Measurements from ENCODE around the gene ZSWIM8. TPM values are rescaled to one million over a fixed set of nuclear protein-coding genes. Genes with fewer than 3 reads are reported as not detected.
"Not testable (repeated sequence)": the region's sequence is repeated elsewhere in the genome, so short reads cannot be mapped to it uniquely, and the experiment has no call there.

Gene ZSWIM8
- polyA plus RNA-seq, 3 donors, result 7.8 to 150 (median 19.2) TPM

GRCh38 chr10:73828161-73828560 lies 42.8 kb downstream of the ZSWIM8 start:
- WGBS (ENCODE audit: insufficient coverage), result no CpG with 5 or more reads among the region's 6 CpGs
- Histone ChIP-seq H3K4me1 (ENCODE audit: control insufficient read depth in 1 of 2, insufficient read depth in 2 of 2, low read length in 2 of 2) (no peaks in the 10 kb centered on the region), H3K79me2 (ENCODE audit: insufficient read depth, low read length) (no peaks in the 10 kb centered on the region), H3K27me3 (ENCODE audit: control insufficient read depth in 2 of 2, insufficient read depth in 2 of 2, low read length in 2 of 2) (no peaks in the 10 kb centered on the region), H2AFZ (ENCODE audit: insufficient read depth, low read depth, low read length, poor library complexity, severe bottlenecking) (no peak overlapping the region), H4K20me1 (ENCODE audit: insufficient read depth, low read length) (no peaks in the 10 kb centered on the region), H3K27ac (ENCODE audit: low read depth in 1 of 2, low read length in 2 of 2) (peak overlapping the region in 1 of 2 donors; percentile 3), H3K9ac (ENCODE audit: insufficient read depth, low read length, poor library complexity, severe bottlenecking) (no peak overlapping the region), H3K9me3 (replicated peaks in 1 of 2; ENCODE audit: control insufficient read depth in 1 of 2, insufficient read depth in 1 of 2, low read length in 2 of 2) (no peaks in the 10 kb centered on the region), H3K4me2 (replicated peaks; ENCODE audit: extremely low read depth, low read length, poor library complexity, severe bottlenecking) (no peak overlapping the region), H3K36me3 (replicated peaks in 1 of 2; ENCODE audit: control insufficient read depth in 1 of 2, insufficient read depth in 2 of 2, low read length in 2 of 2) (peaks cover 52 to 91% of the 10 kb centered on the region in 2 donors), H3K4me3 (replicated peaks in 1 of 3; ENCODE audit: low read depth in 2 of 3, low read length in 3 of 3) (no peak overlapping the region)
- intact Hi-C loops (cut with micrococcal nuclease), result no loop called here
- no peaks in the 10 kb centered on the region for H3K4me1 Mint-ChIP-seq
- no peak for DNase-seq
- H3K4me3 Mint-ChIP-seq, result no peak overlapping the region
- H3K27ac Mint-ChIP-seq, result peak overlapping the region in 2 of 7 donors; percentile 58 to 86
- H3K27me3 Mint-ChIP-seq (ENCODE audit: low read depth in 3 of 3), result peaks cover 0 to 1% (median 0%) of the 10 kb centered on the region in 3 donors
- H3K36me3 Mint-ChIP-seq, result peaks cover 57 to 83% of the 10 kb centered on the region in 2 donors
- no peaks in the 10 kb centered on the region for H3K9me3 Mint-ChIP-seq
- TF ChIP-seq CTCF (IDR thresholded peaks at IDR 0.05), result no peak

DNA sequence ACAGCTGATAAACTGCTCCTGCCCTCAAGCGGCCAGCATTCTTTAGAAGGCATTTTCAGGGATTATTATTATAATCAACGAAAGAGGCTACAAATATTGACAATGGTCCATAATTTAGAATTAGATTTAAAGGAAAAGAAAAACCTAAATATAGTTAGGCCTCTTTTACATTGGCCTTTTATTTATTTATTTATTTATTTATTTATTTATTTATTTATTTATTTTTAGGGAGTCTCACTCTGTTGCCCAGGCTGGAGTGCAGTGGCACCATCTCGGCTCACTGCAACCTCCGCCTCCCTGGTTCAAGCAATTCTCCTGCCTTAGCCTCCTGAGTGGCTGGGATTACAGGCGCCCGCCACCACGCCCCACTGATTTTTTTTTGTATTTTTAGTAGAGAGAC lies 43.7 kb downstream of the ZSWIM8 start:
- H3K36me3 ChIP-seq (replicated peaks in 1 of 2; ENCODE audit: control insufficient read depth in 1 of 2, insufficient read depth in 2 of 2, low read length in 2 of 2), result peaks cover 43 to 83% of the 10 kb centered on the region in 2 donors
- H3K27me3 ChIP-seq (ENCODE audit: control insufficient read depth in 2 of 2, insufficient read depth in 2 of 2, low read length in 2 of 2); H3K27ac ChIP-seq (ENCODE audit: low read depth in 1 of 2, low read length in 2 of 2); DNase-seq; H3K9me3 Mint-ChIP-seq; H3K27ac Mint-ChIP-seq; H3K4me2 ChIP-seq (replicated peaks; ENCODE audit: extremely low read depth, low read length, poor library complexity, severe bottlenecking); intact Hi-C loops (cut with micrococcal nuclease); H3K4me1 Mint-ChIP-seq; H3K9ac ChIP-seq (ENCODE audit: insufficient read depth, low read length, poor library complexity, severe bottlenecking); H3K79me2 ChIP-seq (ENCODE audit: insufficient read depth, low read length); H3K4me3 ChIP-seq (replicated peaks in 1 of 3; ENCODE audit: low read depth in 2 of 3, low read length in 3 of 3); H3K4me1 ChIP-seq (ENCODE audit: control insufficient read depth in 1 of 2, insufficient read depth in 2 of 2, low read length in 2 of 2); H3K27me3 Mint-ChIP-seq (ENCODE audit: low read depth in 3 of 3); H3K9me3 ChIP-seq (replicated peaks in 1 of 2; ENCODE audit: control insufficient read depth in 1 of 2, insufficient read depth in 1 of 2, low read length in 2 of 2); H2AFZ ChIP-seq (ENCODE audit: insufficient read depth, low read depth, low read length, poor library complexity, severe bottlenecking); H4K20me1 ChIP-seq (ENCODE audit: insufficient read depth, low read length); H3K4me3 Mint-ChIP-seq: not testable (repeated sequence)
- WGBS (ENCODE audit: insufficient coverage), result 100% methylated on average over 5 of the region's 7 CpGs
- H3K36me3 Mint-ChIP-seq, result peaks cover 48 to 77% of the 10 kb centered on the region in 2 donors
